GM21717 (cell line): ENCODE results near the gene VEGFB.
"Not testable (repeated sequence)": the region's sequence is repeated elsewhere in the genome, so short reads cannot be mapped to it uniquely, and the experiment has no call there.

Source experiments
- ATAC-seq: cut with Tn5 transposase; IDR thresholded peaks from one replicate; pipeline ENCODE4 v1.9.1; 2021; ENCODE audit warnings: mild to moderate bottlenecking, moderate library complexity; ENCODE audit not compliant: unreplicated experiment

VEGFB gene

GRCh38 chr11:64245797-64246620, 11.6 kb downstream of the VEGFB start:
- no peak for ATAC-seq

GRCh38 chr11:64246621-64246870, 12.2 kb downstream of the VEGFB start:
- ATAC-seq, result not testable (repeated sequence)

- ATAC-seq, result no peak
These were observed 12.7 kb downstream of the VEGFB start, which contains the start of gene PPP1R14B for GRCh38 chr11:64246871-64247728. Gene PPP1R14B, minus strand, starts transcription at chr11:64246943. Its CDS starts 270 bp downstream, at chr11:64246673.

- ATAC-seq, result no peak
These were observed 13.5 kb downstream of the VEGFB start for GRCh38 chr11:64247729-64248531.

GRCh38 chr11:64248578-64248977, 14.2 kb downstream of the VEGFB start:
- no peak for ATAC-seq

GRCh38 chr11:64249038-64249437, 14.7 kb downstream of the VEGFB start:
- ATAC-seq, result no peak

- ATAC-seq, result no peak
These were observed 15.4 kb downstream of the VEGFB start for GRCh38 chr11:64249563-64250414.

- ATAC-seq, result no peak
These were observed 16.1 kb downstream of the VEGFB start for GRCh38 chr11:64250415-64251015.

- ATAC-seq, result no peak
These were observed 16.8 kb downstream of the VEGFB start, which contains the start of gene PLCB3 for GRCh38 chr11:64251016-64251752. Gene PLCB3, plus strand, starts transcription at chr11:64251530. Its CDS starts 120 bp downstream, at chr11:64251650.

GRCh38 chr11:64251753-64252002, 17.3 kb downstream of the VEGFB start:
- no peak for ATAC-seq

- no peak for ATAC-seq
These were observed 17.9 kb downstream of the VEGFB start for GRCh38 chr11:64252003-64252872.

GRCh38 chr11:64253043-64253442, 18.7 kb downstream of the VEGFB start:
- no peak for ATAC-seq

- no peak for ATAC-seq
These were observed 19.1 kb downstream of the VEGFB start for GRCh38 chr11:64253481-64253880.

GRCh38 chr11:64254326-64254725, 19.9 kb downstream of the VEGFB start:
- ATAC-seq, result no peak

GRCh38 chr11:64255135-64256128, 21.0 kb downstream of the VEGFB start:
- no peak for ATAC-seq

GRCh38 chr11:64256300-64256699, 21.9 kb downstream of the VEGFB start:
- ATAC-seq, result no peak

GRCh38 chr11:64258356-64258755, 24.0 kb downstream of the VEGFB start:
- ATAC-seq, result no peak
